Myocyte (in vitro differentiated cells): ENCODE results near the gene EXTL2. TPM values are rescaled to one million over a fixed set of nuclear protein-coding genes. Genes with fewer than 3 reads are reported as not detected.
"Not testable (repeated sequence)": the region's sequence is repeated elsewhere in the genome, so short reads cannot be mapped to it uniquely, and the experiment has no call there.

Source experiments
- DNase-seq: peaks from one replicate; pipeline ENCODE4 v3.0.0-alpha.2; 2012; ENCODE audit warnings: low read depth
- polyA plus RNA-seq: library from polyadenylated mRNA; unstranded; fragments of >200 nt; gene quantifications from one replicate; pipeline ENCODE4 v1.2.1, GENCODE V29; 2012; ENCODE audit warnings: missing spikeins
- total RNA-seq: library from RNA; depleted of rRNA; stranded (reverse); fragments of >200 nt; gene quantifications from 2 replicates; pipeline ENCODE4 v1.2.3, GENCODE V29; 2014

EXTL2 gene, protein sequence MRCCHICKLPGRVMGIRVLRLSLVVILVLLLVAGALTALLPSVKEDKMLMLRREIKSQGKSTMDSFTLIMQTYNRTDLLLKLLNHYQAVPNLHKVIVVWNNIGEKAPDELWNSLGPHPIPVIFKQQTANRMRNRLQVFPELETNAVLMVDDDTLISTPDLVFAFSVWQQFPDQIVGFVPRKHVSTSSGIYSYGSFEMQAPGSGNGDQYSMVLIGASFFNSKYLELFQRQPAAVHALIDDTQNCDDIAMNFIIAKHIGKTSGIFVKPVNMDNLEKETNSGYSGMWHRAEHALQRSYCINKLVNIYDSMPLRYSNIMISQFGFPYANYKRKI
- total RNA-seq, result 20.1 and 27.6 TPM in 2 replicates
- 19.3 TPM for polyA plus RNA-seq

DNA sequence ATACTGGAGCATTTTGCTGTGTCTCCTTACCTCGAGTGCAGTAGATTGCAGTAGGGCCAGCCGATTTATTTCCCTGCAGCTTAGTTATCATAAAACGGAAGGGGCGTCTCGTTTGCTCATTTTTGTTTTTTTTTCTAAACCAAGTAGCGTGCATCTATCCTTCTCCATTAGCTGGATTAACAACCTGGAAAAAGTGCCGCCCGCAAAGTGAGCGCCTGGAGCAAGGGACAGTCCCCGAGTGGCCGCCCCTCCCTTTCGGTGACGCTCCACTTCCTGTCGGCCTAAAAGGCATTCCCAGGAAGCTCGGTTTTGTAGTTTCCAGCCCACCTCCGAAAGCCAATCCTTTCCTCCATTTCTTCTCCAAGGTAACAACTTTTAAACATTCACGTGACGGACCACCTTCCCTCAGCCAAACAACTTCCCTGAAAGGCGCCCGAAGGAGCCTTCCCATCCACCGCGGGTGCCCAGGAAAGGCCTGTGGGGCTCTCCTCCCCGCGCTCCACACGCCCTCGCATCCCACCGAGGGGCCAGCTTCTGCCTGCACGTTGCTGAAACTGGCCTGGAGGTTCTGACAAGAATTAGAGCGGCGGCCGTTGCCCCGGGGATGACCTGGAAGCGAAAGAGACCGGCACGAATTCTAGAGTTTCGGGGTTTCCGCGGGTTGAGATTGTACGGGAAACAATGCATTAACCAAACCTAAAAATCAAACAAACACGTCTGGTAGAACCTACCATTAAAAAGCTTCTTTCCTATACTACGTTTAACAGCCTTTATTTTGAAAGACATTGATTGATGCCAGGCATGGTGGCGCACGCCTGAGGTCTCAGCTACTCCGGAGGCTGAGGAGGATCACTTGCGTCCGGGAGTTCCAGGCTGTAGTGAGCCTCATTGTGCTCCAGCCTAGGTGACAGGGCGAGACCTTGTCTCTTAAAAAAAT is at the start of gene EXTL2:
EXTL2 (minus strand) TSS at position 240 of the 937 bp plus-strand sequence. CDS start 6,085 bp downstream, outside the sequence.
- DNase-seq, result peak; percentile 80

DNA sequence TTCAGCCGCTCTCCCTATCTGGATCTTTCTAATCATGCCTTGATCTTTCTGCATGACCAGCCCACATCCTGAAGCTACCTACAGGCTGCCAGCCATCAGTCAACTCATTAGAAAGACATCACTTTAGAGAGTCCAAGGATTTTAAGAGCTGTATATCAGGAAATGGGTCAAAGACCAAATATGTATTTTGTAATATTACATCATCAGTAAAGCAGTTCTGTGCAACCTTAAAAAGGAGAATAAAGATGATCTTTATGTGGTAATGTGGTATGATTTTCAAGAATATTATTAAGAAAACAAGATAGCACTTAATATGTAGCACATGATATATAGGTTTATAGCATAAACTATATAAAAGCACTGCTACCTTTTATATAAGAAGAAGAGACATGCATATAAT is 48.9 kb upstream of the EXTL2 start:
- DNase-seq, result no peak

DNA sequence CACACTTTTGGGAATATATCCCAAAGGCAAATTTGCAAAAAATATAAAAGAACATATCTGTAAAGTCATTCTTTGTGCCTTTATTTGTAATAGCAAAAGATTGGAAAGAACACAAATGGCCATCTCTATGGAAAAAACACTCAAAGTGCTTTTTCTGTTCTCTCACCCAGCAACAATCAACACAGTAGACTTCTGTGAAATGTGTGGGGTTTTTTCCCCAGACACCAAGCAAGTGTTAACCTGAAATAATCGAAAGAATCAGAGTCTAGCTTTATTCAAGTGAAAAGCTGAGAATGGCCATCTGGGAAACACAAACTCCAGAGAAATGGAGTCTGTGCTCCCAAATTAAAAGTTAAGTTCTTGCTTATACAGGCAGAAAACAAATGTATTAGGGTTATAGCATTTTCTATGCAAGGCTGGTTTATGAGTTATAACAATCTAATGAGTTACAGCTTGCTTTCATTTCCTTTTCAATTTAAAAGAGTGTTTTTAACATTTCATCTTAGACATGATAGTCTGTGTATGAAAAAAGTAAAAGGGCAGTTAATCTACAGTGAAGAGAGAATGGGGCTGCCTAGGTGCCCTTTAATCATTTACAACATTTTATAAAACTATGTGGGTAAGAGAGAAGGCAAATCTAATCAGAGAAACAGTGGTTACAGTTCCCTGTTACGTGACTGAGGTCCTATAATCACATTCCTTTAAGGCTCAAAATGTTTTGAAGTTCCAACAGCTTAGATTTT is 47.8 kb upstream of the EXTL2 start:
- no peak for DNase-seq

DNA sequence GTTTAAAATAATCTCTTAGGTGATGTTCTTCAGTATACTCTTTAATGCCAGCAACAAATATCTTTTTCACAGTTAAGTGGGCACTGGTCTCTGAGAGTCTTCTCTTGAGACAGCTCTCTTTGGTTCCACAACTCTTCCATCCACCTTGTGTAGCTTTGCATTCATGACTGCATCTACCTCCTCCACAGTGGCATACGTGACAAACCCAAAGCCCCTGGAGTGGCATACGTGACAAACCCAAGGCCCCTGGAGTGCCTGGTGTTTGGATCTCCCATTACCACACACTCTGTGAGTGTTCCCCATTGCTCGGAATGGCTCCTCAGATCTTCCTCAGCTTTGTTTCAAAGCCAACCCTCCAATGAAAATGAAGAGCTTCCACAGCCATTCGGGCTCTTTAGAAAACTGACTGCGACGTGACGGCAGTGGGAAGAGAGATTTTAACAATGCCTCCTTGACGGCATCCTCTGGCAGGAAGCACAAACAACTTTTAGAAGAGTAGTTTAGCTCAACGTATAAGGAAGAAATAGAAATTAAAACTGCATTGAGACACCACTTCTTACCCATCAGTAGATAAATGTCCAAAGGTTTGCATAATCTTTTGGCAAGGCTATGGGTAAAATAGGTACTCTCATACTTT is 47.1 kb upstream of the EXTL2 start:
- no peak for DNase-seq

DNA sequence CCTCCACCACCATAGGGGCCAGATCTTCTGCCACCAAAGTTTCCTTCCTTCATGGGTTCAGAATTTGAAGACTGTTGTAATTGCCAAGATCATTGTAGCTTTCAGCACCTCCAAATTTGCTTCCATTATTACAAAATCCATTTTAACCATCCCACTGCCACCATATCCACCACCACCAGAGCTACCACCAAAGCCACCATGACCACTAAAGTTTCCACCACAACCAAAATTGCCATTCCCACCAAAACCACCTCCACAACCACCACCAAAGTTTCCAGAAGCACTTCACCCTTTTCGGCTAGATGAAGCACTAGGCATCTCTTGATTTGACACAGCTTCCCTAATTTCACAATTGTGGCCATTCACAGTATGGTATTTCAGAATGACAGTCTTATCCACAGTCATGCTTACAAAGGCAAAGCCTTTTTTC is 46.5 kb upstream of the EXTL2 start:
- DNase-seq, result no peak

DNA sequence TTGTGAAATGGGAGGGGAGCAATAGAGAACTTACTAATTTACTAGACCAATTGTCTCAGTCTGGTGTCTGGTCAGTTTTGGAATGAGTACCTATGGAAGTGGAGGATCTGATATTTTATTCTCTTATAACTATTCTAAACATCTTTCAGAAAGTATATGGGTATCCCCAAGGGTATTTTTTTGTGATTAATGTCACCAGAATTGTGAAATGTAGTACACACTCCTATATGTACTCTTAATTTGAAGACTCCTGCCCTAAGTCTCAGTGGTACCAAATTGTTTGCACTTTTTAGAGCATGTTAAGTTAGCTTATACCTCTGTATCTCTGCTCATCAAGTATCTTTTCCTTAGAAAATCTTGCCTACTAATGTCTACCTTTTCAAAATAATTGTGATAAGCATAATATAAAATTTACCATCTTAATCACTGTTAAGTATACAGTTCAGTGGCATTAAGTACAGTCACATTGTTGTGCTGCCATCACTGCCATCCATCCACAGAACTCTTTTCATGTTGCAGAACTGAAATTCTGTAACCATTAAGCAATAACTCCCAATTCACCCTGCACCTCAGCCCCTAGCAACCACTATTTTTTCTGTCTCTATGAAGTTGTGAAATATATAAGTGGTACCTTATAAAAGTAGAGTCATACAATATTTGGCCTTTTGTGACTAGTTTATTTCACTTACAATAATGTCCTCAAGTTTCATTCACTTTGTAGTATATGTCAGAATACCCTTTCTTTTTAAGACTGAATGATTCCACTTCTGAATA is 41.7 kb upstream of the EXTL2 start:
- DNase-seq, result no peak

DNA sequence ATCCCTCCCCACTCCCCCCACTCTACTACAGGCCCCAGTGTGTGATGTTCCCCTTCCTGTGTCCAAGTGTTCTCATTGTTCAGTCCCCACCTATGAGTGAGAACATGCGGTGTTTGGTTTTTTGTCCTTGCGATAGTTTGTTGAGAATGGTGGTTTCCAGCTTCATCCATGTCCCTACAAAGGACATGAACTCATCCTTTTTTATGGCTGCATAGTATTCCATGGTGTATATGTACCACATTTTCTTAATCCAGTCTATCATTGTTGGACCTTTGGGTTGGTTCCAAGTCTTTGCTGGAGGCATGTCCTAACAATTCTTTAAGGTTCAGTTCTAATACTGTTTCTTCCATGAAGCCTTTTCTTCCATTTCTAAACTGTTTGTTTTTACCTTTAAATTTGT is 38.9 kb upstream of the EXTL2 start:
- not testable (repeated sequence) for DNase-seq

DNA sequence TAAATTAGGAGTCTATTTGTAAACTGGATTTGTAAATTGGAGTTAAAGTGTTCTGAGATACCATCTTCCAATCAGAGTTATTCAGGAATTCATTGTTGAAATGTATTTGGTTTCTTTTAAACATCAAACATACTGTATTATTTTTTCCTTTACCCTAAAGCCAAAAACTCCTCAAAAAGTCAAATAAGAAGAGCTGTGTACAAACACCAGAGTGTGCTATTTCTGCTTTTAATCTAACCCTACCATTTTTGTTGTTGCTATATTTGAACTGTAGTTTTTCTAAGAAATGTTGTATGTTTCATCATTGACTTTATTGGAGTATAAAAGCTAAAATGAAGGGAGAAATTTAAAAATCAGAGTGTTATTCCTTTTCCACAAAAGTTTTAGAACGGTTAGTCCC is 37.1 kb upstream of the EXTL2 start:
- DNase-seq, result no peak

DNA sequence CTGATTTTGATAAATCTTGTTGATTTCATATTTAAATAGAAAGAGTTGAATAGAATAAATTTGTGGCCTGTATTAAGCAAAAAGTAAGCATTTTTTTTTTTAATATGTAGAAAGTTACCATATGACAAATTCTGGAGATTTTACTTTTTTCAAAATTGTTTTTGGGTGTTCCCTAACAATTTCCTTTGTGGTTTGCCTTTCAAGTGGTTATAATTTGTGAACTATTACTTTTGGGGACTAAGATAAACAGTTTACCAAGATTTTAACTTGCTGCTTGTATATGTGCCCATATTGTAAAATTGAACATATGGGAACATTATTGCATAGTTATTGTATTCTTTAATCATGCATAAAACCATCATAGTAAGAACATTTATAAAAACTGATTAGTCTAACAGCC is 35.9 kb upstream of the EXTL2 start:
- DNase-seq, result no peak

DNA sequence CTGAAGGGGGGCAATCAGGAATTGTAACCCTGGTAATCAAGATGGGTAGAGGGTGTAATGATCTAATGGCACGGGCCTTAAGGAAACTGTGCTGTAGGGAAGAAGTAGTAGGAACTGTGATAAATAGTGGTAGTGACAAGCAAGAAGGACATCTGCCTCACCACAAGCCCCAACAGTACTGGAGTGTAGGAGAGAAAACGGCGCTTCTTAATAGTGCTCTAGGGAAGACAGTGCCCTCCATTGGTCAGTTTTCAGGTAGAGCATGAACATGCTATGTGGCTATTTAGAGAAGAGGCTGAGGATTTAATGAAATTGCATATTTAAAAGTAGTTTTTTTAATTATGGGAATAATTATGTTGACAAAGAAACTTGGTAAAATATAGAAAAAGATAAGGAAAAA is 33.5 kb upstream of the EXTL2 start:
- no peak for DNase-seq

DNA sequence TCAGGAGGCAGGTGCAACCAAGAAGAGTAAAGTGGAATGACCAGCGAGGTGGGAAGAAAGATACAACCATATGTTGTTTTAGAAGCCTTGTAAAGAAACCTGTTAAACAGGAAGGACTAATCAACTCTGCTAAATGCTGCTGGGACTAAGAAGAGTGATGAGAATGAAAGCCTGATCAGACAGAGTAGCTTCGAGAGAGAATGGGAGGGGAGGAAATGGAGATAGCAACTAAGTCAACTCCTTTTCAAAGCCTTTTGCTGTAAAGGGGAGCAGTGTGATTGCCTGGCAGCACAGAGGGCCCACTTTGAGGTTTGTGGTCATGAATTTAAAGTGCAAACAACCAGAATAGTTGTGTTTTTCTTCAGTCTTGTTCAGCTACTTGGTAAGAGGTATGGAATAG is 32.6 kb upstream of the EXTL2 start:
- DNase-seq, result no peak

DNA sequence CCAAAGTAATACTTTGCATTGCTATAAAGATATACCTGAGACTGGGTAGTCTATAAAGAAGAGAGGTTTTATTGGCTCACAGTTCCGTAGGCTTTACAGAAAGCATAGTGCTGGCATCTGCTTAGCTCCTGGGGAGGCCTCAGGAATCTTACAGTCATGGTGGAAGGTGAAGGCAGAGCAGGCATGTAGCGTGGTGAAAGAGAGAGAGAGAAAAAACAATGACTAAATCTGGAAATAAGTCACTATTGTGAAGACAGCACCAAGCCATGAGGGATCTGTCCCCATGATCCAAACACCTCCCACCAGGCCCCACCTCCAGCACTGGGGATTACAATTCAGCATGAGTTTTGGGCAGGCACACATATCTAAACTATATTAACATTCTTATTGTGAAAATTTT is 31.6 kb upstream of the EXTL2 start:
- DNase-seq, result no peak

DNA sequence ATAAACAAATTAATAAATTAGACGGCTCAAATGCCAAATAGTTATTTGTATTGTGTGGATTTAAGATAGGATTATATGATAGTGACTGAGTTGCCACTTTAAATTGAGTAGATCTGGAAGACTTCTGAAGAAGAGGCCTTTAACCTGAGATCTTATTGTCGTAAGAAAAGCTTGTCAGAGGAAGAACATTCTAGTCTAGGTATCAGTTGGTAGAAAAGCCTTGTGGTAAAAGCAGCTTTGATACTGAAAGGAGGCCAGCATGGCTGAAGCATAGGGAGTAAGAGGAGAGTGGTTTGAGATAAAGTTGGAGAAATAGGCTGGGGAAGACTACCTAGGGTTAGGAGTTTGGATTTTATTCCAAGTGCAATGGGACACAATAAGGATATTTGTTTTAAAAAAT is 30.3 kb upstream of the EXTL2 start:
- DNase-seq, result no peak

DNA sequence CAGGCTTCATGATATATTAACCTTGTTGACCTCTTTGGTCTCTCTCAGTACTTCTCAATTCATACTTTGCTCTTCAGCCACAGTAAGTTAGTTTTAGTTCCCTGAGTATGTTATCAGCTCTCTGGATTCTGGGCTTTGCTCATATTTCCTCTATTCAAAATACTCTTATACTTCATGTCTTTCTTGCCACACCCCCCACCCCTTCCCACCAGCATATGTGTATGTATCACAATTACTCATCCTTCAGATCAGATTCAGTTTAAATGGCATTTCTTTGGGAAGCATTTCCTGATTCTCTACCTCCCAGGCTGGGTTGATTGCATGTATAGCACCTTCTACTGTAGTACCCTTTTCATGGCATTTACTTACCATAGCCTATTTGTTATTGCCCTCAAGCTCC is 29.6 kb upstream of the EXTL2 start:
- DNase-seq, result no peak

DNA sequence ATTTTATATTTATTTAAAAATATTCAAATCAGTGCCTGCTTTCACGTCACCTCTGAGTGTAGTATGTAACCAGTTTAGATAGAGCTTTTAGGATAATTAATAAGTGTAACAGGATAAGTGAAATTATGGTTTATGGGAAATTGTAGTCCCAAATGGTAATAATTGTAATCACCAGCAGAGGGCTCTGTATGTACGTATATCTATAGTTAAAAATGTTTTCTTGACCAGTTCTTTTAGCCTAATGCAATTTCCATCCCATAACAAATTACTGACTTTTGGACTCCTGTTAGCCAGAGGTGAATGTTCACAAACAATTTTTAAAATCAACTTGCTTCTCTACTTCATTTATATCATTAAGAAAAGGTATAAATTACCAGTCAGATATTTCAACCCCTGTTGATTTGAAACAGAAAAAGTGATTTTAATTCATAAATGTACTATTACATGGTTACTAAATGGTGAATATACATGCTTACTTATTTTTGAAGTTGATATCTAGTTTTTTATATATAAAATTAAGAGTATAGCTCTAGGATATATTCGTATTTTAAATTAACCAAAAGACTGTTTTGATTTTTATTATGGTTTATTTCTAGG is 26.6 kb upstream of the EXTL2 start:
- DNase-seq, result peak; percentile 70

DNA sequence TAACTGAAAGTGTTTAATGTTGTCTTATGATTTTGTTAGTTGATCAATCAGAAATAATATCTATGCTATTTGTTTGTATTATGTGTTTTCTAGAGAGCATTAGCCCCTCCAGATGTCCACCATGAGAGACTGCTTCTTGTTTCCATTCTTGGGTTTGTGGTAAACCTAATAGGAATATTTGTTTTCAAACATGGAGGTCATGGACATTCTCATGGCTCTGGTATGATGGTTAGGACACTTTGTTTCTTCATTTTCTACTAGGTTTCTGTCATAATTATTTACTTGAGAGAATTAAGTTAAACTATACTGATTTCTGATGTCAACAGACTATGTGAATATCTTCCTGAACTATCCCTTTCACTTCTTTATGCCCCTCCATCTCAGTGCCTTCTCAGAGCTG is 17.4 kb upstream of the EXTL2 start:
- peak; percentile 15 for DNase-seq

DNA sequence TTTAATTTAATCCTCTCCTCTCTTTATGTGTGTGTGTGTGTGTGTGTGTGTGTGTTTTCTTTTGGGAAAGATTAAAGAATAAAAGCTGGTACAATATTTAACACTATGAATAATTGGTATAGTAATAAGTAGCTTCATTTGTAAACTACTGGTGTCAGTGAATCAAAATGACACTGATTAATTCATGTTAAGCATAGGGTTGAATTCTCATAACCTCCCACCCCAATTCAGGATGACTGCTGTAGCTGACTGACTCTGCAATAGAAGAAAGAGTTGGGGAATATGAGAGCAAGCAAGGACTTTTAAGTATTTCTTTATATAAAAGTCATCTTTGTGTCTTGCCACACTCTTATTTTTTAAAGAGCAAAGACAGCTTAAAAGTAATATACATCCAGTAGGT is 14.4 kb upstream of the EXTL2 start:
- DNase-seq, result no peak

DNA sequence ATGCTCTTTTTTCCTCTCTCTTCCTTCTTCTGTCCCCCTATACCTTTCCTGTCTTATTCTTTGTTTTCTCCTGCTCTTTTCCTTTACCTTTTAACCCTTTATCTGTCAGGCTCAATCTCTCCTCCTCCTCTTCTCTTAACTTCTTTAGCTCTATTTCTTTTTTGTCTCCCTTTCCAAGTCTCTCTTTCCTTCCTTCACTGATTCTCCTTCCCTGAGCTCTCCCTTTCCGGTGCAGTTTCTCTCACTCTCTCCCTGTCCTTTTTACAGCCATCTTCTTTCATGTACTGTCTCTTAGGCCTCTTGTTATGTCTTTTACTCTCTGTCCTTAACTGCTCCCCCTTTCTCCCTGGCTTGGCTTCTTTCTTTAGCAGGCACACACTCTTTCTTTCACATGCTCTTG is 13.2 kb upstream of the EXTL2 start:
- DNase-seq, result no peak

DNA sequence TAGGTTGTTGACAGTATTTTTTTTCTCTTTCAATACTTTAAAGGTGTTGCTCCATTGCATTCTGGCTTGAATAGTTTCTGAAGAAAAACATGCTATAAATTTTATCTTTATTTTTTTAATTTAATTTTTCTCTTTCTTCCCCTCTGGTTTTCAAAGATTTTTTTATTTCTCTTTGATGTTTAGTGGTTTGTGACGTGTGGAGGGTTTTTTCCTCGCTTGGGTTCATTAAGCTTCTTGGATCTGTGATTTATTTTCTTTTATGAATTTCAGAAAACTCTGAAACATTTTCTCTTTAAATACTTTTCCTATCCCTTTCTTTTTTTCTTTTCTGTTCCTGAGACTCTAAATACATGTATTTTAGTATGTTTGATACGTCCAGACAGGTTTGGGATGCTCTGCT is 10.5 kb upstream of the EXTL2 start:
- DNase-seq, result no peak

DNA sequence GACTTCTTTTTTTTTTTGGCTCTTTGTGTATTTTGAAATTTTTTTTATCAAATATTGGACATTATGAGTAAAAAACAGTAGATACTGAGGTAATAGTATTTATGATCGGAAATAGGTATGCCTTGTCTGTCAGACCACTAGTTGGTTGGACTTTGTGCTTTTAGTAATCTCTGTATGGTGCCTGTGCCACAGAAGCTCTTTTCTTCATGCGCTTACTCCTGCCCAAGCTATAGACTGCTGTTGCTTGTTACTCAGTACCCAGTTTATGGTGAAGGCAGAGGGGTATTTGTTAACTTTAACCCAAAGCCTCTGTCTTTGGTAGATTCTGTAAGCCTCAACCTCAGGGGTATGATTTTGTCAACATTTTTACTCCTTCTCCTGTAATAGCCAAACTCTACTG is 9.9 kb upstream of the EXTL2 start:
- no peak for DNase-seq
